Mucosa of descending colon (tissue), 3 donors: ENCODE measurements around the gene POC1A. TPM values are rescaled to one million over a fixed set of nuclear protein-coding genes. Genes with fewer than 3 reads are reported as not detected.
A peak's percentile ranks its signal among the peaks of the same experiment; 100 is the strongest.

Experiments
- ATAC-seq: fragments of 200-7000 bp; cut with Tn5 transposase; one replicate; pipeline ENCODE4 v1.9.1; 2020; ENCODE audit warnings: mild to moderate bottlenecking, moderate library complexity
- DNase-seq, 3 donors: peaks; one replicate each; pipeline ENCODE4 v3.0.0-alpha.2; 2020
- H3K36me3 ChIP-seq: fragments of 200-600 bp; one replicate; pipeline ENCODE4 v1.8.0; 2021; ENCODE audit warnings: low read depth, mild to moderate bottlenecking
- H3K4me1 ChIP-seq: fragments of 200-600 bp; one replicate; pipeline ENCODE4 v1.8.0; 2021; ENCODE audit warnings: low read depth, mild to moderate bottlenecking
- H3K4me3 ChIP-seq: fragments of 200-600 bp; one replicate; pipeline ENCODE4 v1.8.0; 2021; ENCODE audit warnings: mild to moderate bottlenecking
- H3K9me3 ChIP-seq: fragments of 200-600 bp; one replicate; pipeline ENCODE4 v1.8.0; 2021; ENCODE audit warnings: mild to moderate bottlenecking
- intact Hi-C, 2 donors: fragments of 100-400 bp; cut with DNase I in 1 of 2; cut with micrococcal nuclease in 1 of 2; formaldehyde crosslinking; loops; one replicate each; pipeline versions ENCODE4 v1.11.0 to v1.11.1; 2022; cut with DNase I, micrococcal nuclease
- total RNA-seq, 3 donors: library from RNA; stranded (reverse); fragmentation: NEBNext Ultra II Directional in 2 of 3; extraction: Animal tissue kit (Norgen Biotek cat#: 25700) in 2 of 3; gene quantifications; one replicate each; pipeline versions ENCODE4 v1.2.1 to v1.2.4, GENCODE V29; 2021 to 2023
- TF ChIP-seq, protein P1 (sequence below): fragments of 200-600 bp; IDR thresholded peaks from one replicate; pipeline ENCODE4 v1.8.0; 2022; ENCODE audit warnings: antibody characterized with exemption, mild to moderate bottlenecking
- donor health status: DM: no; HTN: no; CAD: no; lungs with moderate emphysema.
- donor health status: DM: no; HTN: no; CAD: no.
- donor health status: DM: no; HTN: yes; CAD: no.

POC1A gene
- total RNA-seq, 3 donors from 2014 or later, result 2.9 to 12.1 (median 7.7) TPM

DNA sequence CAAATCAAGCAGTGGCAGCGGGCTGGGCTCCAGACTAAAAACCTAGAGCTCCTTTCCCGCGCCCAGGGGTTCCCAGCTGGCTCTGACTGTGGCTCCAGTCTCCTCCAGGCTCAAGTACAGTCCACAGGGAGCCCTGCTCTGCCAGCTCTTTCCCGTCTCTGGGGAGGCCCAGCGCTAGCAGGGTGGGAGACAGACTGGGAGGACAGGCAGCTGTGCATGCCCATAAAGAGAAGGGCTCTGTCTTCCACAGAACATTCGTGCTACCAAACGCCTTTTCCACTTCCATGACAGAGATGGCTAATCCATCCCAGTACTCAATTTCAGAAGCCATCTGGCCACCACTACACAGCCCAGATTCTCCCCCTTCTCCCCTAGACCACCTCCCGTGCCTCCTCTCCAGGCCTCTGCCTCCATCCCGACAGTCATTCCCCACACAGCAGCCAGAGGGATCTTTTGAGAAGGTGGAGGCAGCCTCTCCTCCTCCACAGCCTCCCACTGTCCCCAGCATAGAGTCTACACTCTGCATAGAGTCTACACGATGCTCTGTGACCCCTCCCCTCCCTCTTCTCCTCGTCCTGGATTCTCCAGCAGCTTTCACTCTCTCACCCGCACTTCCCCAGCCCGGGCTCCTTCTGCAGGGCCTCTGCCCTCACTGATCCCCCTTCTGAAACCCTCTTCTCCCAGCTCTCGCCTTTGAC, 91.0 kb downstream of the POC1A start:
- ATAC-seq (no peak), DNase-seq (no peak)
- H3K4me1 ChIP-seq, result peaks cover 8% of the 10 kb centered on the region
- no peak overlapping the region for H3K4me3 ChIP-seq
- no peaks in the 10 kb centered on the region for H3K36me3 ChIP-seq
- TF ChIP-seq, protein P1, sequence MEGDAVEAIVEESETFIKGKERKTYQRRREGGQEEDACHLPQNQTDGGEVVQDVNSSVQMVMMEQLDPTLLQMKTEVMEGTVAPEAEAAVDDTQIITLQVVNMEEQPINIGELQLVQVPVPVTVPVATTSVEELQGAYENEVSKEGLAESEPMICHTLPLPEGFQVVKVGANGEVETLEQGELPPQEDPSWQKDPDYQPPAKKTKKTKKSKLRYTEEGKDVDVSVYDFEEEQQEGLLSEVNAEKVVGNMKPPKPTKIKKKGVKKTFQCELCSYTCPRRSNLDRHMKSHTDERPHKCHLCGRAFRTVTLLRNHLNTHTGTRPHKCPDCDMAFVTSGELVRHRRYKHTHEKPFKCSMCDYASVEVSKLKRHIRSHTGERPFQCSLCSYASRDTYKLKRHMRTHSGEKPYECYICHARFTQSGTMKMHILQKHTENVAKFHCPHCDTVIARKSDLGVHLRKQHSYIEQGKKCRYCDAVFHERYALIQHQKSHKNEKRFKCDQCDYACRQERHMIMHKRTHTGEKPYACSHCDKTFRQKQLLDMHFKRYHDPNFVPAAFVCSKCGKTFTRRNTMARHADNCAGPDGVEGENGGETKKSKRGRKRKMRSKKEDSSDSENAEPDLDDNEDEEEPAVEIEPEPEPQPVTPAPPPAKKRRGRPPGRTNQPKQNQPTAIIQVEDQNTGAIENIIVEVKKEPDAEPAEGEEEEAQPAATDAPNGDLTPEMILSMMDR, result no peak
- H3K9me3 ChIP-seq, result no peaks in the 10 kb centered on the region
- intact Hi-C loops, result no loop called here

DNA sequence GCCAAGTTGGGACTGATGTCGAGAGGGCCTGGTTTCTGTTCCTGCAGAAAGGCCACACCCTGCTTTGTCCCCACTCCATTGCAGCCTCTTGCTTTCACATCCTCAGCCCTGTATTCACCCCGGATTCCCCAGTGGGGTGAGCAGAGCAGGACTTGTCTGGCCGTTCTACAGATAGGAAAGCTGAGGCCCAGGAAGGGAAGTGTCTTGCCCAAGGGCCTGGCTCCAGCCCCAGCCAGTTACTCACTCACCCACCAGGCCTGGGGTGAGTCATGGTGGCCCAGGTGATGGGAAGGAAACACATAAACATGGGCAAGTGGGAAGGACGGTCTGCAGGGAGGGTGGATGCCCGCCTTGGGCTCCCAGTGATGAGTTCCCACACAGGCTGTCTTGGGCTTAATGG, 91.7 kb downstream of the POC1A start:
- ATAC-seq (peak; percentile 12), DNase-seq (no peak)
- intact Hi-C loops, result no loop called here
- Histone ChIP-seq H3K9me3 (no peaks in the 10 kb centered on the region), H3K4me3 (no peak overlapping the region), H3K4me1 (peaks cover 14% of the 10 kb centered on the region), H3K36me3 (no peaks in the 10 kb centered on the region)
- TF ChIP-seq, protein P1, result no peak

DNA sequence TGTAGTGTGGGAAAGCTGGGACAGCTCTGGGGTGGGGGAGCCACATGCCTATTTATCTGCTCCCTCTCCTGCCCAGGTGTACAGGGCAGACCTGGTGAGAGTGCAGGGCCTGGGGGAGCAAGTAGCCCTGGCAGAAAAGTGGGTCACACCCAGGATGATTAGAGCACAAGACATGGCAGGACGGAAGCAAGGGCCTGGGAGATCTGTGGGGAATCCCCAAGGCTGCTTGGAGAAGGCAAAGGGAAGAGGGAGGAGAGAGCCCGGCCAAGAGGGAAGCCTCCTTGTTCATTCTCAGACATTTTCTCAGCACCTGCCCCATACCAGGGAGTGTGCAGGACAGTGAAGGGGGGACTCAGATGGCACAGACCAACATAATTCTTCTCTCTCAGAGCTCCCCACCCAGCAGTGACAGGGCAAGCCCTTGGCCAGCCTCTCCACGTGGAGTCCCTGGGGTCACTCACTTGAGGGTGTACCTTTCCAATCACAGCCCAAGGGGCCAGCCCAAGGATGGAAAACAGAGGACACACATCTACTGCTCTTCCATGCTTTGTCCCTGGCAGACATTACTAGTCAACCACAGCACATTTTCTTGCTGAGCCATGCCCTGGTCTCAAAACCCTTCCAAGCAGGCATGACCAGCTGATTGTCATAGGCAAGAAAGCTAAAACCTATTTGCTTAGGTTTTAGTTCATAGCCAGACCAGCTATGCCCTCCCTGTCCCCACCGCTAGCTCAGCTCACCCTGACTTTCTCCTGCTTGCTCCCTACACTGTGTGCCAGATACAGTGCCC, 92.9 kb downstream of the POC1A start:
- Histone ChIP-seq H3K4me3 (no peak overlapping the region), H3K4me1 (peaks cover 14% of the 10 kb centered on the region), H3K36me3 (no peaks in the 10 kb centered on the region), H3K9me3 (no peaks in the 10 kb centered on the region)
- DNase-seq, result no peak
- intact Hi-C loops, result no loop called here
- ATAC-seq, result no peak
- TF ChIP-seq, protein P1, result no peak

DNA sequence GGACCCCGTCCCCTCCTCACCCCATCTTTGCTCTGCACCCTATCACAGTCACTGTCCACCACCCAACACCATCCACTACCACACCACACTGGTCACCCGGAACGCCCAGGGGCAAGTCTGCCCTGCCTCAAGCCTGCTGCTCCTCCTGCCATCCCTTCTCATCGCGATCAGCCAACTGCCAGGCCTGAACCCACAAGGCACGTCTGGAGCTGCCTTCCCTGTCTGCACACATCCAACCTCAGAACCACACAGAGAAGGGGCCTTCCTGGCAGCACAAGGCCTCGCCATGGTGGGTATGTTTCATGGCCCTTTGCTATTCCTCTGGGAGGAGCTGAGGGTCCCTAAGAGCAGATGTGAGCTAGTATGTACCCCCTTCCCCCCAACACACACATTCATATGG, 94.4 kb downstream of the POC1A start:
- H3K36me3 ChIP-seq, result no peaks in the 10 kb centered on the region
- H3K9me3 ChIP-seq, result no peaks in the 10 kb centered on the region
- TF ChIP-seq, protein P1, result no peak
- intact Hi-C loops, result no loop called here
- peaks cover 13% of the 10 kb centered on the region for H3K4me1 ChIP-seq
- ATAC-seq (no peak), DNase-seq (no peak)
- no peak overlapping the region for H3K4me3 ChIP-seq

DNA sequence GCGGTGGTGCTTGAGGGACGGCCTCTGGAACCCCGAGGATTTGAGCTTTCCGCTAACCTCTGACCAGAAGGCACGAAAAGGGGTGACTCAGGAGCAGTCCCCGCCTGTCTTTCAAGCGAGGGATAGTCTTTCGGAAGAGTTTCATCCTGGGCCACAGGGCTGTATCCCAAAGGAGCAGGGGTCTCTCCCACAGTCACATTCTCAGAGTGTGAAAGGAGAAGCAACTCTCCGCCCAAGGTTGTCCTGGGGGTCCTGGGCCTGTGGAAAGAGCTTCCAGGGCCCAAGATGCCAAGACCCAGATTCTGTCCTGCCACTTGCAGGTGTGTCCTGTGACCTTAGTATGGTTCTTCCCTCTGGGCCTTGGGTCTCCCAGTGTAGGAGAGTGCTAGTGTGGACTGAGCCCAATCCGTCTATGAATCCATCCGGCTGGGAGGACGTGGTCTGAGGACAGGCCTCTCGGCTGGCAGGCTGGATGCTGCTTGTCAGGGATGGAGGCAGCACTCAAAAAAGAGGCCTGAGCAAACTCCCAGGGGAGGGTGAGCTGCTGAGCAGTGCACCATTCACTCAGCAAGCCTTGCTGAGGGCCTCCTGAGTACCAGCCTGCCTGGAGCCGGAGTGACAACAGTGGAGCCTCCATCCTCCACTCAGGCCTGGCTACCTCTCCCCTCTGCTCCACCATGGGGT, 96.3 kb downstream of the POC1A start:
- Histone ChIP-seq H3K36me3 (no peaks in the 10 kb centered on the region), H3K4me1 (peaks cover 30% of the 10 kb centered on the region), H3K9me3 (no peaks in the 10 kb centered on the region), H3K4me3 (peak overlapping the region; percentile 7)
- intact Hi-C loops, result no loop called here
- TF ChIP-seq, protein P1, result no peak
- ATAC-seq (no peak), DNase-seq (peak in 1 of 3 donors; percentile 42)
